H1 (cell line): ENCODE data around the gene RHOBTB1. TPM values are rescaled to one million over a fixed set of nuclear protein-coding genes. Genes with fewer than 3 reads are reported as not detected.

Experiments used
- CTCF ChIA-PET: fragments of 300-600 bp; sonication (Branson Sonifier 250); formaldehyde crosslinking; loops from one replicate; lab custom pipeline; 2021; ENCODE audit not compliant: partially characterized antibody; lab: Charles Lee
- POLR2A ChIA-PET: fragments of 300-600 bp; sonication (Branson Sonifier 250); formaldehyde crosslinking; loops from one replicate; lab custom pipeline; 2021; ENCODE audit warnings: inconsistent platforms; ENCODE audit not compliant: partially characterized antibody; lab: Charles Lee
- DNase-seq, 2 experiments: peaks; one replicate each; pipeline versions ENCODE4 v3.0.0 to v3.0.0-alpha.2; 2010 to 2022; ENCODE audit warnings: low spot score in 2 of 2, low read depth in 1 of 2, mixed read lengths in 1 of 2
- FAIRE-seq: peaks from 2 replicates; lab custom pipeline; 2011; peaks lifted over from hg19 to GRCh38; lab: Jason Lieb, UNC
- H2AFZ ChIP-seq: 2 replicates; pipeline ENCODE4 v1.8.1; 2012; ENCODE audit warnings: low read length, inconsistent platforms
- H2AK5ac ChIP-seq: 2 replicates; pipeline ENCODE4 v1.6.1; 2013; ENCODE audit warnings: low read depth, low read length
- H2BK120ac ChIP-seq: replicated peaks from 2 replicates; pipeline ENCODE3; 2013; ENCODE audit warnings: low read depth, low read length, inconsistent platforms
- H2BK12ac ChIP-seq: 2 replicates; pipeline ENCODE4 v1.6.1; 2013; ENCODE audit warnings: low read depth, low read length
- H2BK15ac ChIP-seq: 2 replicates; pipeline ENCODE4 v1.6.1; 2013; ENCODE audit warnings: low read length
- H2BK20ac ChIP-seq: 2 replicates; pipeline ENCODE4 v1.6.1; 2013; ENCODE audit warnings: low read length
- H2BK5ac ChIP-seq: 2 replicates; pipeline ENCODE4 v1.6.1; 2013; ENCODE audit warnings: low read depth, low read length
- H3K14ac ChIP-seq: 2 replicates; pipeline ENCODE4 v1.6.1; 2013; ENCODE audit warnings: inconsistent platforms; ENCODE audit not compliant: insufficient read length
- H3K18ac ChIP-seq: 2 replicates; pipeline ENCODE4 v1.6.1; 2013; ENCODE audit warnings: low read length; ENCODE audit errors: extremely low read depth
- H3K23ac ChIP-seq: 2 replicates; pipeline ENCODE4 v1.6.1; 2013; ENCODE audit warnings: inconsistent platforms; ENCODE audit not compliant: insufficient read length
- H3K23me2 ChIP-seq: 2 replicates; pipeline ENCODE4 v1.6.1; 2013; ENCODE audit warnings: low read depth, low read length
- H3K27ac ChIP-seq: 2 replicates; pipeline ENCODE4 v1.6.1; 2011; ENCODE audit warnings: low read depth, low read length, inconsistent platforms
- H3K27me3 ChIP-seq, 4 experiments: replicated peaks in 1 of 4; 1 replicate in 1 of 4; 2 replicates in 3 of 4; pipeline versions ENCODE4 v1.6.1 to v1.8.1; 2011 to 2013; ENCODE audit warnings: low read length in 3 of 4, mild to moderate bottlenecking in 3 of 4, inconsistent platforms in 2 of 4, mixed read lengths in 2 of 4, moderate library complexity in 1 of 4; ENCODE audit not compliant: control insufficient read depth in 3 of 4, insufficient read depth in 3 of 4; ENCODE audit errors: extremely low read depth in 1 of 4
- H3K36me3 ChIP-seq, 4 experiments: 2 replicates each; pipeline versions ENCODE4 v1.6.1 to v1.8.1; 2011 to 2013; ENCODE audit warnings: mild to moderate bottlenecking in 4 of 4, low read length in 3 of 4, moderate library complexity in 2 of 4, control low read depth in 1 of 4, inconsistent platforms in 1 of 4; ENCODE audit not compliant: insufficient read depth in 4 of 4, control insufficient read depth in 2 of 4
- H3K4ac ChIP-seq: replicated peaks from 2 replicates; pipeline ENCODE3; 2013; ENCODE audit warnings: low read length, low read depth, mixed read lengths, inconsistent platforms; ENCODE audit not compliant: insufficient read length
- H3K4me1 ChIP-seq, 4 experiments: replicated peaks in 1 of 4; 1 replicate in 1 of 4; 2 replicates in 3 of 4; pipeline versions ENCODE4 v1.6.1 to v1.8.1; 2011 to 2013; ENCODE audit warnings: low read length in 3 of 4, inconsistent platforms in 2 of 4, mixed read lengths in 1 of 4; ENCODE audit not compliant: insufficient read depth in 4 of 4, control insufficient read depth in 3 of 4
- H3K4me2 ChIP-seq, 2 experiments: 2 replicates each; pipeline versions ENCODE4 v1.6.1 to v1.8.1; 2011 to 2013; ENCODE audit warnings: low read depth in 2 of 2, low read length in 2 of 2, control low read depth in 1 of 2, inconsistent platforms in 1 of 2, mild to moderate bottlenecking in 1 of 2; ENCODE audit not compliant: insufficient read depth in 1 of 2
- H3K4me3 ChIP-seq, 4 experiments: fragments of 200-600, 300-600 bp in 1 of 4; sonication (generic), shearing (Covaris generic), sonication (Bioruptor Twin) in 1 of 4; 2 replicates each; pipeline versions ENCODE4 v1.5.1 to v1.8.1; 2011 to 2016; ENCODE audit warnings: low read length in 4 of 4, low read depth in 3 of 4, control low read depth in 2 of 4, inconsistent platforms in 2 of 4, mild to moderate bottlenecking in 2 of 4, mixed read lengths in 1 of 4, moderate library complexity in 1 of 4; ENCODE audit not compliant: insufficient read depth in 2 of 4; ENCODE audit errors: extremely low read depth in 1 of 4
- H3K56ac ChIP-seq: replicated peaks from 2 replicates; pipeline ENCODE3; 2013; ENCODE audit warnings: low read depth, mild to moderate bottlenecking, mixed read lengths, low read length, inconsistent platforms; ENCODE audit not compliant: insufficient read length
- H3K79me1 ChIP-seq: 2 replicates; pipeline ENCODE4 v1.6.1; 2013; ENCODE audit warnings: low read depth, low read length, control low read depth
- H3K79me2 ChIP-seq, 2 experiments: 2 replicates each; pipeline versions ENCODE4 v1.6.1 to v1.8.1; 2012 to 2013; ENCODE audit warnings: low read length in 2 of 2, mild to moderate bottlenecking in 2 of 2, inconsistent platforms in 1 of 2; ENCODE audit not compliant: insufficient read depth in 2 of 2, control insufficient read depth in 1 of 2
- H3K9ac ChIP-seq, 4 experiments: replicated peaks in 1 of 4; 1 replicate in 1 of 4; 2 replicates in 3 of 4; pipeline versions ENCODE4 v1.6.1 to v1.8.1; 2011 to 2013; ENCODE audit warnings: low read depth in 3 of 4, low read length in 3 of 4, control low read depth in 2 of 4, mild to moderate bottlenecking in 2 of 4, moderate library complexity in 2 of 4, inconsistent platforms in 1 of 4; ENCODE audit errors: extremely low read depth in 1 of 4
- H3K9me3 ChIP-seq, 2 experiments: 2 replicates each; pipeline versions ENCODE4 v1.6.1 to v1.8.1; 2012 to 2013; ENCODE audit warnings: mild to moderate bottlenecking in 2 of 2, moderate library complexity in 2 of 2, control low read depth in 1 of 2, inconsistent platforms in 1 of 2, low read depth in 1 of 2, low read length in 1 of 2, mixed read lengths in 1 of 2; ENCODE audit not compliant: insufficient read depth in 2 of 2
- H4K20me1 ChIP-seq, 2 experiments: replicated peaks in 1 of 2; 2 replicates each; pipeline versions ENCODE3 to v1.8.1; 2011 to 2013; ENCODE audit warnings: inconsistent platforms in 2 of 2, low read length in 2 of 2, mild to moderate bottlenecking in 1 of 2; ENCODE audit not compliant: insufficient read depth in 2 of 2, control insufficient read depth in 1 of 2
- H4K5ac ChIP-seq: 2 replicates; pipeline ENCODE4 v1.6.1; 2013; ENCODE audit warnings: low read length, low read depth, mixed read lengths, inconsistent platforms; ENCODE audit not compliant: insufficient read length
- H4K8ac ChIP-seq: 2 replicates; pipeline ENCODE4 v1.8.0; 2013; ENCODE audit warnings: mild to moderate bottlenecking, moderate library complexity, low read length, inconsistent platforms; ENCODE audit not compliant: insufficient read depth; ENCODE audit errors: extremely low read depth
- H4K91ac ChIP-seq: replicated peaks from 2 replicates; pipeline ENCODE3; 2013; ENCODE audit warnings: low read length, mixed read lengths, inconsistent platforms; ENCODE audit not compliant: insufficient read length
- ASH2L ChIP-seq: fragments of 200-600, 300-600 bp; sonication (generic); IDR thresholded peaks from one replicate; pipeline ENCODE4 v1.7.1; 2017; ENCODE audit warnings: low read length
- CEBPB ChIP-seq: IDR thresholded peaks from 2 replicates; pipeline ENCODE4 v1.6.1; 2012; ENCODE audit warnings: low read depth, low read length
- EGR1 ChIP-seq: IDR thresholded peaks from 2 replicates; pipeline ENCODE4 v1.6.1; 2011; ENCODE audit warnings: low read depth, low read length, borderline replicate concordance
- EP300 ChIP-seq, 2 experiments: IDR thresholded peaks; 1 replicate in 1 of 2; 2 replicates in 1 of 2; pipeline ENCODE4 v1.6.1; 2011 to 2012; ENCODE audit warnings: low read depth in 2 of 2, low read length in 2 of 2, mild to moderate bottlenecking in 2 of 2, borderline replicate concordance in 1 of 2, inconsistent platforms in 1 of 2, moderate library complexity in 1 of 2
- WGBS, 2 experiments: shearing (Covaris generic) in 1 of 2; methylation state at CpG; one replicate each; pipeline versions ENCODE4 v1.1.6 to v1.1.7; 2013 to 2015; ENCODE audit warnings: low lambda C conversion rate in 2 of 2, mixed read lengths in 2 of 2, inconsistent platforms in 1 of 2, low coverage in 1 of 2, missing lambda C conversion rate in 1 of 2; ENCODE audit not compliant: insufficient replicate concordance in 2 of 2, insufficient coverage in 1 of 2, insufficient read length in 1 of 2; ENCODE audit errors: extremely low coverage in 1 of 2, missing lambda C conversion rate in 1 of 2; 5-methylcytosine and 5-hydroxymethylcytosine counted together
- polyA plus RNA-seq, 7 experiments: library from polyadenylated mRNA; depleted of rRNA in 3 of 7; stranded (reverse) in 5 of 7; unstranded in 2 of 7; fragments of >200 nt in 5 of 7; fragments of 200-250 nt in 2 of 7; gene quantifications; 1 replicate in 5 of 7; 2 replicates in 1 of 7; 4 replicates in 1 of 7; pipeline versions ENCODE4 v1.2.1 to v1.2.3, GENCODE V29; 2011 to 2013; ENCODE audit warnings: missing spikeins in 2 of 7, mixed read lengths in 2 of 7
- total RNA-seq: library from RNA; stranded (reverse); fragmentation: NEBNext Ultra II Directional; extraction: Animal tissue kit (Norgen Biotek cat#: 25700); gene quantifications from 2 replicates; pipeline ENCODE4 v1.2.1, GENCODE V29; 2021

The RHOBTB1 gene
- total and polyA plus RNA-seq, 2 of the 8 experiments (the other 6 are each of a cell fraction or from before 2014, with no cell fraction given): 6.1 to 7.4 TPM

- POLR2A ChIA-PET: interaction anchor here (0.6 to 2.3 kb wide), 16 partner anchors 9 to 1375 kb away, joined by 3 to 12 read pairs (median 4); no protein-coding TSS in a partner anchor
- peaks cover 15% of the 10 kb centered on the region for H3K23me2 ChIP-seq
- no peak overlapping the region for H3K56ac ChIP-seq
- H3K27me3 ChIP-seq: peaks cover 0 to 13% (median 9%) of the 10 kb centered on the region in 4 experiments; a peak in 5 of 7 replicates
- H2AFZ ChIP-seq: peak overlapping the region; percentile 94
- H2BK20ac ChIP-seq: no peak overlapping the region
- no peak for FAIRE-seq
- peak overlapping the region; percentile 61 to 93 (median 82); a peak in 5 of 7 replicates for H3K9ac ChIP-seq
- 50% methylated on average over 13 of the region's 13 CpGs; no CpG with 5 or more reads in 1 of the 2 experiments for WGBS, 2 experiments
- no peaks in the 10 kb centered on the region for H3K9me3 ChIP-seq
- CTCF ChIA-PET: interaction anchor here (0.6 to 1.7 kb wide), 8 partner anchors 13 to 507 kb away, joined by 3 to 4 read pairs (median 3); no protein-coding TSS in a partner anchor
- H3K4ac ChIP-seq: no peak overlapping the region
- H3K4me2 ChIP-seq: peak overlapping the region; percentile 97 to 98
- no peak overlapping the region for H4K91ac ChIP-seq
- H2BK120ac ChIP-seq: no peak overlapping the region
- H3K4me3 ChIP-seq: peak overlapping the region; percentile 69 to 72 (median 71)
- no peak overlapping the region for H2BK15ac ChIP-seq
- H3K4me1 ChIP-seq: peaks cover 3 to 9% (median 5%) of the 10 kb centered on the region in 4 experiments; a peak in 6 of 7 replicates
- no peak for DNase-seq
- no peak overlapping the region for H4K8ac ChIP-seq
- H3K27ac ChIP-seq: no peak overlapping the region
- no peaks in the 10 kb centered on the region for H3K36me3 ChIP-seq
- H3K23ac ChIP-seq: no peak overlapping the region
- no peak overlapping the region for H3K14ac ChIP-seq
- H3K18ac ChIP-seq: peak overlapping the region; percentile 52; the same call in 1 of the 2 replicates
- H2BK12ac ChIP-seq: no peak overlapping the region
- no peak for TF ChIP-seq EGR1
- TF ChIP-seq CEBPB: no peak
- TF ChIP-seq ASH2L: no peak
- no peak for TF ChIP-seq EP300 (IDR thresholded peaks at IDR 0.05; ENCODE audit: borderline replicate concordance in 1 of 2, low read depth in 2 of 2, low read length in 2 of 2)
- no peak overlapping the region for H4K5ac ChIP-seq
- H3K79me1 ChIP-seq: no peaks in the 10 kb centered on the region
- H2BK5ac ChIP-seq: no peak overlapping the region
- H2AK5ac ChIP-seq: no peak overlapping the region
- H4K20me1 ChIP-seq: no peaks in the 10 kb centered on the region
- H3K79me2 ChIP-seq: no peaks in the 10 kb centered on the region
Measured at GRCh38 chr10:60942788-60943315, 1.1 kb downstream of the RHOBTB1 start.
